ENCODE data around the gene SETDB2.

The SETDB2 gene

DNA sequence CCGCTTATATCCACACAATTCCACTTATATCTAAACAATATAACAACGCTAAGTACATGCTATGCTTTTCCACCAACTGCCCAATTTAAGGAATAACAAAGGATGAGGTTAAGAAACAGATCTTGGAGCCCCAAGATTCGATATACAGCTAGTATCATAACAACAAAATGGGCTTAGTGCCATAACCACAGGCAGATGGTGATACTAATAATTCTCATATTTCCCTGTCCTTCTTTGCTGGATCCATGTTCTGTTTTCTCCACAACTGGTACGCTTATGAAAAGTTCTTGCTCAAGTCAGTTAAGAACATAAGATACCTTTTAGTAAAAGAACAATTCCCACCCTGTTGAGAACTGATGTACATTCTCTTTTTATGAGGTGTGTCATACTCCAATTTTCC, 34.1 kb upstream of the SETDB2 start:
- H3K27me3 ChIP-seq (ENCODE audit: control insufficient read depth, insufficient read depth, low read length) = peaks cover 40% of the 10 kb centered on the region
- H3K9me3 ChIP-seq (ENCODE audit: control insufficient read depth, insufficient read depth, low read length) = no peaks in the 10 kb centered on the region
- no peaks in the 10 kb centered on the region for H3K36me3 ChIP-seq (ENCODE audit: control insufficient read depth, insufficient read depth, low read length)
- no peak overlapping the region for H3K4me3 ChIP-seq (ENCODE audit: low read depth, low read length)
- no peak overlapping the region for H3K9ac ChIP-seq (ENCODE audit: low read depth, low read length)
- peaks cover 4% of the 10 kb centered on the region for H3K4me1 ChIP-seq (ENCODE audit: control insufficient read depth, insufficient read depth, low read length)

DNA sequence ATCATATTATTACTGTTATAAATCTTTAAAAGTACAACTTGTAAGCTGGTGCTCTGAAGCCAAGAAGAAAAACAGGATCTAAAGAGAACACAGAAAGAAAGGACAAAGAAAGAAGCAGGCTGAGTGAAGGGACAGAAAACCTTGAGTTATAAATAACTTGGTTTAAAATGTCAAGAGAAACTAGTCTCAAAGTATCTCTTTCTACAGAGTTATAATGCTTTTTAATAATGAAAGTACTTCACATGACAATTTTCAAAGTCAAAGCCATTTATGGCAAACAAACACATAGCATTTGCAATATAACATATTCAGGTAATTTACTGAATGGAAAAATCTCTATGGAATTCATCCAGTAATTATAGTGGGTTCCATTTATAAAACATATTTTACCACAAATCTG, 33.6 kb upstream of the SETDB2 start:
- H3K4me3 ChIP-seq (ENCODE audit: low read depth, low read length) = no peak overlapping the region
- no peaks in the 10 kb centered on the region for H3K36me3 ChIP-seq (ENCODE audit: control insufficient read depth, insufficient read depth, low read length)
- H3K9me3 ChIP-seq (ENCODE audit: control insufficient read depth, insufficient read depth, low read length) = no peaks in the 10 kb centered on the region
- H3K4me1 ChIP-seq (ENCODE audit: control insufficient read depth, insufficient read depth, low read length) = peaks cover 4% of the 10 kb centered on the region
- H3K9ac ChIP-seq (ENCODE audit: low read depth, low read length) = no peak overlapping the region
- peaks cover 40% of the 10 kb centered on the region for H3K27me3 ChIP-seq (ENCODE audit: control insufficient read depth, insufficient read depth, low read length)

DNA sequence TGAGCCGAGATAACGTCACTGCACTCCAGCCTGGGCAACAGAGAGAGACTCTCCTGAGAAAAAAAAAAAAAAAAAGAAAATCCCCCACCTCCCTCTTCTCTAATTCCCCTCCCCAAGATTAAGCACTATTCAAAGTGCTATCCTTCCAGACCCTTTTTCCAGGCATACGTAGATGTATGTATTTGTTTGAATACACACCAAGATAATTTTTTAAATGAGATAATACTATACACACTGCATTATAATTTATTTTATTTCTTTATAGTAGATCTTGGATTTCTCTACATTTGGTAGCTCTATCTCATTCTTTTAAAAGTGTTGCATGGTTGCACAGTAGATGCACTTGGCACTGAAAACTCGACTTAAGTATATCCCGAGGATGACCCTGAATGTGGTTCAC, 32.7 kb upstream of the SETDB2 start:
- no peaks in the 10 kb centered on the region for H3K9me3 ChIP-seq (ENCODE audit: control insufficient read depth, insufficient read depth, low read length)
- H3K9ac ChIP-seq (ENCODE audit: low read depth, low read length) = no peak overlapping the region
- H3K4me1 ChIP-seq (ENCODE audit: control insufficient read depth, insufficient read depth, low read length) = peaks cover 4% of the 10 kb centered on the region
- no peaks in the 10 kb centered on the region for H3K36me3 ChIP-seq (ENCODE audit: control insufficient read depth, insufficient read depth, low read length)
- H3K27me3 ChIP-seq (ENCODE audit: control insufficient read depth, insufficient read depth, low read length) = peaks cover 40% of the 10 kb centered on the region
- H3K4me3 ChIP-seq (ENCODE audit: low read depth, low read length) = no peak overlapping the region

DNA sequence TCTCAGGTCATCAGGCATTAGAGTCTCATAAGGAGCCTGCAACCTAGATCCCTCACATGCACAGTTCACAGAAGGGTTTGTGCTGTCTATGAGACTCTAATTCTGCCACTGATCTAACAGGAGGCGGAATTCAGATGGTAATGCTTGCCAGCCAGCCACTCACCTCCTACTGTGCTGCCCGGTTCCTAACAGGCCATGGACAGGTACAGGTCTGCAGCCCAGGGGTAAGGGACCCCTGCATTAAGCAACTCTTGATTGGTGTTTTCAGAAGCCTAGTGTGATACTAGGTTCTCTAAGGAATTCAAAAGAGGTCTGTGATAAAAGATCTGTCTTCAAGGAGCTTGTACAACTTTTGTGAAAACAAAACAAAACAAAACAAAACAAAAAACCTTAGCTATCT, 31.3 kb upstream of the SETDB2 start:
- H3K9me3 ChIP-seq (ENCODE audit: control insufficient read depth, insufficient read depth, low read length) = no peaks in the 10 kb centered on the region
- H3K27me3 ChIP-seq (ENCODE audit: control insufficient read depth, insufficient read depth, low read length) = peaks cover 40% of the 10 kb centered on the region
- H3K4me1 ChIP-seq (ENCODE audit: control insufficient read depth, insufficient read depth, low read length) = peaks cover 4% of the 10 kb centered on the region
- no peaks in the 10 kb centered on the region for H3K36me3 ChIP-seq (ENCODE audit: control insufficient read depth, insufficient read depth, low read length)
- H3K9ac ChIP-seq (ENCODE audit: low read depth, low read length) = no peak overlapping the region
- H3K4me3 ChIP-seq (ENCODE audit: low read depth, low read length) = no peak overlapping the region

DNA sequence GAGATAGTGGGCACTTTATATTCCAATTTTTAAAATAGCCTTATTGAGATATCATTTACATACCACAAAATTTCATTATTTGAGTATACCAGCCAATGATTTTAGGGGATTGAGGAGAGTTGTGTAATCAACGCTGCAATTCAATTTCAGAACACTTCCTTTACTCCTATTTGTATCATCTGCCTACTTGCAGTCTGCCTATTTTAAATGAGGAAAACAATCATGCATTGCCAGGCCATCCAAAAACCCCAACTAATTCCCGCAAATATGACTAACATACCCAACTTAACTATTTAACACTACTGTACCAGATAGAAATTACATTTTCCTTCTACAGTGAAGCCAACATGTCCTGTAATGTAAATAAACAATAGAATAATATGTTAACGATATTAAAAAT, 26.9 kb upstream of the SETDB2 start:
- H3K36me3 ChIP-seq (ENCODE audit: control insufficient read depth, insufficient read depth, low read length) = no peaks in the 10 kb centered on the region
- no peak overlapping the region for H3K9ac ChIP-seq (ENCODE audit: low read depth, low read length)
- peaks cover 4% of the 10 kb centered on the region for H3K4me1 ChIP-seq (ENCODE audit: control insufficient read depth, insufficient read depth, low read length)
- H3K4me3 ChIP-seq (ENCODE audit: low read depth, low read length) = no peak overlapping the region
- H3K9me3 ChIP-seq (ENCODE audit: control insufficient read depth, insufficient read depth, low read length) = no peaks in the 10 kb centered on the region
- peaks cover 17% of the 10 kb centered on the region for H3K27me3 ChIP-seq (ENCODE audit: control insufficient read depth, insufficient read depth, low read length)

DNA sequence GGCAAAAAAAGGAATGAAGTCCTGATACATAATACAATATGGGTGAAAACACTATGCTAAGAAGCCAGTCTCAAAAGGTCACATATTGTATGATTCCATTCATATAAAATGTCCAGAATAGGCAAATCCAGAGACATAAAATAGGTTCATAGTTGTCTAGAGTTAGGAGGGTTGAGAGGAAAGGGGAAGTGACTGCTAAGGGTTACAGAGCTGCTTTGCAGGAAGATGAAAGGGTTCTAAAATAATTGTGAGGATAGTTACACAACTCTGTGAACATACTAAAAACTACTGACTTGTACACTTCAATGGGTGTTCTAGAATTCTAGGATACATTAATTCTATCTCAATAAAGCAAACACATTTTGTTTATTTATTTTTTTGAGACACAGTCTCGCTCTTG, 25.9 kb upstream of the SETDB2 start:
- no peaks in the 10 kb centered on the region for H3K36me3 ChIP-seq (ENCODE audit: control insufficient read depth, insufficient read depth, low read length)
- H3K9me3 ChIP-seq (ENCODE audit: control insufficient read depth, insufficient read depth, low read length) = no peaks in the 10 kb centered on the region
- H3K4me3 ChIP-seq (ENCODE audit: low read depth, low read length) = no peak overlapping the region
- H3K27me3 ChIP-seq (ENCODE audit: control insufficient read depth, insufficient read depth, low read length) = peaks cover 7% of the 10 kb centered on the region
- H3K9ac ChIP-seq (ENCODE audit: low read depth, low read length) = no peak overlapping the region
- H3K4me1 ChIP-seq (ENCODE audit: control insufficient read depth, insufficient read depth, low read length) = peaks cover 4% of the 10 kb centered on the region

DNA sequence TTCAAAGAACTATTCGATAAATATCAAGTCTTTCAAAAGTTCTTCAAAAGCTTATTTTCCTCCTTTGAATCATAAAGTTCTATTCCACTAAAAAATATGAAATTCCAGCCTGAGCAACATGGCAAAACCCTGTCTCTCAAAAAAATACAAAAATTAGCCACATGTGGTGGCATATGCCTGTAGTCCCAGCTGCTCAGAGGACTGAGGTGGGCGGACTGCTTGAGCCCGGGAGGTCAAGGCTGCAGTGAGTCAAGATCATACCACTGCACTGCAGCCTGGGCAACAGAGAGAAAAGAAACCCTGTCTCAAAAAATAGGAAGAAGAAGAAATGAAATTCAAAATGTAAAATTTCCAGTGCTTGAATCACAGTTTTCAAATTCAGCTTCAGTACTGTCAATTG, 24.8 kb upstream of the SETDB2 start:
- Histone ChIP-seq H3K4me3 (ENCODE audit: low read depth, low read length) (no peak overlapping the region), H3K9ac (ENCODE audit: low read depth, low read length) (no peak overlapping the region), H3K36me3 (ENCODE audit: control insufficient read depth, insufficient read depth, low read length) (no peaks in the 10 kb centered on the region), H3K9me3 (ENCODE audit: control insufficient read depth, insufficient read depth, low read length) (no peaks in the 10 kb centered on the region), H3K27me3 (ENCODE audit: control insufficient read depth, insufficient read depth, low read length) (no peaks in the 10 kb centered on the region), H3K4me1 (ENCODE audit: control insufficient read depth, insufficient read depth, low read length) (peaks cover 1% of the 10 kb centered on the region)

DNA sequence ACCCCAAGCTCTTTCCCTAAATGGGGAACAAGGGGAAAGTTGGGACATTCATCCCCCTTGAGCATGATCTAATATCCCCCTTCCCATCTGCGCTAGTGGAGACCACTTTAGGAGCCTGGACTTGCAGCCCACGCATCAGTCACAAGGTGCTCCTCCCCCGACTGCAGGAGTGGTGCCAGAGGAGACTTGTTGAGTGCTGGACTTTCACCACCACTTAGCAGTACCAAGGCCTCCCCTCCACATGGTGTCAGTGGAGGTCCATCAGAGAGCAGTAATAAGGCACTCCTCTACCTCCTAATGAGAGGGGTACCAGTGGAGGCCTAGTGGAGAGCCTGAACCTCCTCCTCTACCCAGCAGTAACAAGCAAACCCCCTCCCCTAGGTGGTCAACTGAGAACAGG, 22.7 kb upstream of the SETDB2 start:
- H3K27me3 ChIP-seq (ENCODE audit: control insufficient read depth, insufficient read depth, low read length) = no peaks in the 10 kb centered on the region
- H3K36me3 ChIP-seq (ENCODE audit: control insufficient read depth, insufficient read depth, low read length) = no peaks in the 10 kb centered on the region
- no peaks in the 10 kb centered on the region for H3K4me1 ChIP-seq (ENCODE audit: control insufficient read depth, insufficient read depth, low read length)
- no peak overlapping the region for H3K4me3 ChIP-seq (ENCODE audit: low read depth, low read length)
- no peak overlapping the region for H3K9ac ChIP-seq (ENCODE audit: low read depth, low read length)
- H3K9me3 ChIP-seq (ENCODE audit: control insufficient read depth, insufficient read depth, low read length) = no peaks in the 10 kb centered on the region

DNA sequence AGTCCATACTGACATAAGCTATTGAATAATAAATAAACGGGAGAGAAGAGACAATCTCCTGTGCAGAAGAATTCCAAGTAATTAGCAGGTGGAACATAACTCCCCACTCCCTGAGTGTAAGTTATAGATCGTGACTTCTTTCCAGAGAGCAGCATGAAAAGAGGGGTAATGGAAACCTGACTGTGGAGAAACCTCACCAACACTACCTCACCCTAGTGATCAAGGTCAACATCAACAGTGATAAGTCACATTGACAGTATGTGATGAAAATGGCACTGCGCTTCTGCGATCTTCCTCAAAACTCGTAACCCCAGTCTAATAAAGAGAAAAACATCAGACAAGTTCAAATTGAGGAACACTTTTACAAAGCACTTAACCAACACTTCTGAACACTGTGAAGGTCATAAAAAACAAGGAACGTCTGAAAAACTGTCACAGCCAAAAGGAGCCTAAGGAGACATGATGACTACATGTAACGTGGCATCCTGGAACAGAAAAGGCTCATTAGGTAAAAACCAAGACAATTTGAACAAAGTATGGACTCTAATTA, 20.0 kb upstream of the SETDB2 start:
- H3K4me1 ChIP-seq (ENCODE audit: control insufficient read depth, insufficient read depth, low read length) = no peaks in the 10 kb centered on the region
- H3K9me3 ChIP-seq (ENCODE audit: control insufficient read depth, insufficient read depth, low read length) = no peaks in the 10 kb centered on the region
- H3K4me3 ChIP-seq (ENCODE audit: low read depth, low read length) = no peak overlapping the region
- no peak overlapping the region for H3K9ac ChIP-seq (ENCODE audit: low read depth, low read length)
- H3K36me3 ChIP-seq (ENCODE audit: control insufficient read depth, insufficient read depth, low read length) = no peaks in the 10 kb centered on the region
- no peaks in the 10 kb centered on the region for H3K27me3 ChIP-seq (ENCODE audit: control insufficient read depth, insufficient read depth, low read length)

DNA sequence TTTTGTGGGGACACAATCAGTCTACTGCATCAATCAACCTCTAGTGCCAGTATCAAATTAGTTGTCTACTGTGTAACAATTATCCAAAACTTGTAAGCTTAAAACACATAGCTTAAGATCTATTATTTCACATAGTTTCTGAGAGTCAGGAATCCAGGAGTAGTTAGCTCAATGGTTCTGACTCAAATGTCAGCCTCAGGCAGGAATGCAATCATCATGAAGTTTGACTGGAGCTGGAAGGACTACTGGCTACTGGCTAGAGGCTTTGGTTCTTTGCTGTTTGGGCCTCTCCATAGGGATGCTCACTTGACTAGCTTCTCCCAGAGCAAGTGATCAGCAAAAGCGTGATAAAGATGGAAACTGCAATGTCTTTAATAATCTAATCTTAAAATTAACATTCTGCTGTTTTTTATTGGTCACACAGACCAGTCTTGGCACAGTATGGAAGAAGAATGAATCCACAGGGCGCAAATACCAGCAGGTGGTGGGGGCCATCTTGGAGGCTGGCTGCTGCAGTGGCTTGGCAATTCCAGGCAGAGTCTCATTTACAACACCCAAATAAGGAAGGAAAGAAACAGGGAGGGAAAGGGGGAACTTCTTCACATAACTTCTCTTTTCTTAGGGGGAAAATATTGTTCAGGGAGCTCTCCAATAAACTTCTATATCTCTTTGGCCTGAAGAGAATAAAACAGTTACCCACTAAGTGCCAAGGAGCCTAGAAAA, 15.9 kb upstream of the SETDB2 start:
- Histone ChIP-seq H3K4me3 (ENCODE audit: low read depth, low read length) (no peak overlapping the region), H3K9me3 (ENCODE audit: control insufficient read depth, insufficient read depth, low read length) (no peaks in the 10 kb centered on the region), H3K36me3 (ENCODE audit: control insufficient read depth, insufficient read depth, low read length) (no peaks in the 10 kb centered on the region), H3K9ac (ENCODE audit: low read depth, low read length) (no peak overlapping the region), H3K4me1 (ENCODE audit: control insufficient read depth, insufficient read depth, low read length) (no peaks in the 10 kb centered on the region), H3K27me3 (ENCODE audit: control insufficient read depth, insufficient read depth, low read length) (no peaks in the 10 kb centered on the region)

DNA sequence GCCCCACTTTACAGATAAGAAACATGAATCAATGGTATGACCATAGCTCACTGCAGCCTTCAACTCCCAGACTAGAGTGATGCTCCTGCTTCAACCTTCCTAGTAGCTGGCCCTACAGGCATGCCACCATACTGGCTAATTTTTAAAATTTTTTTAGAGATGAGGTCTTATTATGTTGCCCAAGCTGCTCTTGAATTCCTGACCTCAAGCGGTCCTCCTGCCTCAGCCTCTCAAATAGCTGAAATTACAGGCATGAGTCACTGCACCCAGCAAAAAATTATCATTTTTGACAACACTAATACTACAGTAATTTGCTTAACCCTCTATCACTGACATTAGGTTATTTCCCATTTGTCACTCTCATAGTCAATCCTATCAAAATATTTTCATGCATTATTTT, 15.0 kb upstream of the SETDB2 start:
- Histone ChIP-seq H3K9me3 (ENCODE audit: control insufficient read depth, insufficient read depth, low read length) (no peaks in the 10 kb centered on the region), H3K4me1 (ENCODE audit: control insufficient read depth, insufficient read depth, low read length) (no peaks in the 10 kb centered on the region), H3K27me3 (ENCODE audit: control insufficient read depth, insufficient read depth, low read length) (no peaks in the 10 kb centered on the region), H3K4me3 (ENCODE audit: low read depth, low read length) (no peak overlapping the region), H3K36me3 (ENCODE audit: control insufficient read depth, insufficient read depth, low read length) (no peaks in the 10 kb centered on the region), H3K9ac (ENCODE audit: low read depth, low read length) (no peak overlapping the region)

DNA sequence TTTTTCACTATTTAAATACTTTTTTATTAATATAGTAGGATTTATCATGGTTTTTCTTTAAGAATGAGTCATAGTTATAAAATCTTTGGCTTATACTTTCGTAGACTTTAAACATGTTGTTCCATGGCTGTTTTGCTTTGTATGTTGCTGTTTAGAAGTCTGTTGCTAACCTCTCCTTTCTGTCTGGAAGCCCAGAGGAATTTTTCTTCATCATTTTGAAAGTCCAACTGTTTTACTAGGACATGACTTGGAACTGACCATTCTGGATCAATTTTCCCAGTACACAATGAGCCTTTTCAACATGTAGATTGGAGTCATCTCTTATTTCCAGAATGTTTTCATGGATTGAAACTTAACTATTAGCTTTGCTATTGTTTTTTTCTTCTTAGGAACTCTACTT, 8.1 kb upstream of the SETDB2 start:
- Histone ChIP-seq H3K27me3 (ENCODE audit: control insufficient read depth, insufficient read depth, low read length) (no peaks in the 10 kb centered on the region), H3K9ac (ENCODE audit: low read depth, low read length) (no peak overlapping the region), H3K9me3 (ENCODE audit: control insufficient read depth, insufficient read depth, low read length) (no peaks in the 10 kb centered on the region), H3K4me1 (ENCODE audit: control insufficient read depth, insufficient read depth, low read length) (no peaks in the 10 kb centered on the region), H3K4me3 (ENCODE audit: low read depth, low read length) (no peak overlapping the region), H3K36me3 (ENCODE audit: control insufficient read depth, insufficient read depth, low read length) (no peaks in the 10 kb centered on the region)

Data from iPS-15b (cell line).